ENCODE data around the gene PEX12. TPM values are rescaled to one million over a fixed set of nuclear protein-coding genes. Genes with fewer than 3 reads are reported as not detected.

PEX12 gene
- total and polyA plus RNA-seq, 9 of the 15 experiments (the other 6 are each of a cell fraction or from before 2014, with no cell fraction given): 4.0 to 12.4 (median 6.4) TPM

DNA sequence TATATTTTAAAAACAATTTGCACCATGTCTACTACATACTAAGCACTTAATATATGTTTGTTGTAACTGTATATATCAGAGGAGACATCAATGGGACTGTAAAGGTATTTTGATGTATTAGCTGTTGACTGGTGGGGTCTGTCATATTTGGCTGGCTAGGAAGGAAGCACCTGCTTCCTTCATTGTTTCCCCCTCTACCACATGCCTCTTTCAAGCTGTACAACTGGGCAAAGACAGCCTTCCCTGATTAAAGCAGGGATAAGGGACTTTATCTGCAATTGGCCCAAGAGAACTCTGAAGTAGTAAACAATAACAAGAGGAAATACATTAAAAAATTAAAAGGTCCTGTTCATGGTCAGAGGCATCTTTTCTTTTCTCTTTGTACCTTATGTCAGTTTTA is 35.4 kb downstream of the PEX12 start:
- BruUV-seq (replicated peaks): no TSS peak
- H3K9me3 ChIP-seq (replicated peaks; ENCODE audit: control insufficient read depth, insufficient read depth, low read depth, low read length): no peaks in the 10 kb centered on the region
- no peak for DNase-seq (ENCODE audit: extremely low read depth in 1 of 4, low spot score in 3 of 4)
- CTCF ChIA-PET (ENCODE audit: low intra/inter-chr PET ratio): no interaction called here
- H3K79me2 ChIP-seq (ENCODE audit: control insufficient read depth, insufficient read depth, low read length): no peaks in the 10 kb centered on the region
- H2AFZ ChIP-seq (ENCODE audit: low read depth, low read length): no peak overlapping the region
- no peak for FAIRE-seq
- H3K4me3 ChIP-seq: no peak overlapping the region
- H3K4me2 ChIP-seq (ENCODE audit: insufficient read depth, low read length): no peak overlapping the region
- no peaks in the 10 kb centered on the region for H3K9me1 ChIP-seq (ENCODE audit: control insufficient read depth, insufficient read depth, low read length)
- in situ Hi-C loops (cut with MboI): no loop called here
- no peaks in the 10 kb centered on the region for H4K20me1 ChIP-seq (replicated peaks; ENCODE audit: control insufficient read depth, insufficient read depth, low read length)
- no peak overlapping the region for H3K9ac ChIP-seq (ENCODE audit: insufficient read depth in 1 of 2, low read depth in 2 of 2, low read length in 2 of 2)
- POLR2A ChIA-PET: interaction anchor here (0.8 to 2.5 kb wide), 3 partner anchors 9 to 308 kb away, joined by 3 to 14 read pairs (median 7); no protein-coding TSS in a partner anchor
- H3K27ac ChIP-seq (ENCODE audit: extremely low read depth, low read depth, low read length): no peak overlapping the region
- intact Hi-C loops (cut with micrococcal nuclease): no loop called here
- no peaks in the 10 kb centered on the region for H3K27me3 ChIP-seq (ENCODE audit: control insufficient read depth in 2 of 2, insufficient read depth in 2 of 2, low read length in 2 of 2)
- ATAC-seq: no peak
- H3K36me3 ChIP-seq (ENCODE audit: control insufficient read depth, insufficient read depth, low read length): no peaks in the 10 kb centered on the region
- H3K4me1 ChIP-seq (replicated peaks in 1 of 2; ENCODE audit: control insufficient read depth in 2 of 2, insufficient read depth in 2 of 2, low read length in 2 of 2): peaks cover 10 to 24% of the 10 kb centered on the region in 2 experiments; a peak in 3 of 5 replicates
- TF ChIP-seq ZSCAN32 (CRISPR knock-in tag; IDR thresholded peaks at IDR 0.05) (no peak), SIX5 (IDR thresholded peaks at IDR 0.05; ENCODE audit: borderline replicate concordance in 1 of 2, insufficient read depth in 1 of 2, low read depth in 1 of 2, low read length in 2 of 2) (no peak), NR1H2 (CRISPR knock-in tag; IDR thresholded peaks at IDR 0.05) (no peak), ARID1B (IDR thresholded peaks at IDR 0.05) (no peak), ZNF224 (CRISPR knock-in tag; IDR thresholded peaks at IDR 0.05) (no peak), PHF20 (IDR thresholded peaks at IDR 0.05; ENCODE audit: partially characterized antibody) (no peak), ZNF586 (CRISPR knock-in tag; conservative IDR thresholded peaks at IDR 0.05) (no peak)
- TF ChIP-seq, protein P1, sequence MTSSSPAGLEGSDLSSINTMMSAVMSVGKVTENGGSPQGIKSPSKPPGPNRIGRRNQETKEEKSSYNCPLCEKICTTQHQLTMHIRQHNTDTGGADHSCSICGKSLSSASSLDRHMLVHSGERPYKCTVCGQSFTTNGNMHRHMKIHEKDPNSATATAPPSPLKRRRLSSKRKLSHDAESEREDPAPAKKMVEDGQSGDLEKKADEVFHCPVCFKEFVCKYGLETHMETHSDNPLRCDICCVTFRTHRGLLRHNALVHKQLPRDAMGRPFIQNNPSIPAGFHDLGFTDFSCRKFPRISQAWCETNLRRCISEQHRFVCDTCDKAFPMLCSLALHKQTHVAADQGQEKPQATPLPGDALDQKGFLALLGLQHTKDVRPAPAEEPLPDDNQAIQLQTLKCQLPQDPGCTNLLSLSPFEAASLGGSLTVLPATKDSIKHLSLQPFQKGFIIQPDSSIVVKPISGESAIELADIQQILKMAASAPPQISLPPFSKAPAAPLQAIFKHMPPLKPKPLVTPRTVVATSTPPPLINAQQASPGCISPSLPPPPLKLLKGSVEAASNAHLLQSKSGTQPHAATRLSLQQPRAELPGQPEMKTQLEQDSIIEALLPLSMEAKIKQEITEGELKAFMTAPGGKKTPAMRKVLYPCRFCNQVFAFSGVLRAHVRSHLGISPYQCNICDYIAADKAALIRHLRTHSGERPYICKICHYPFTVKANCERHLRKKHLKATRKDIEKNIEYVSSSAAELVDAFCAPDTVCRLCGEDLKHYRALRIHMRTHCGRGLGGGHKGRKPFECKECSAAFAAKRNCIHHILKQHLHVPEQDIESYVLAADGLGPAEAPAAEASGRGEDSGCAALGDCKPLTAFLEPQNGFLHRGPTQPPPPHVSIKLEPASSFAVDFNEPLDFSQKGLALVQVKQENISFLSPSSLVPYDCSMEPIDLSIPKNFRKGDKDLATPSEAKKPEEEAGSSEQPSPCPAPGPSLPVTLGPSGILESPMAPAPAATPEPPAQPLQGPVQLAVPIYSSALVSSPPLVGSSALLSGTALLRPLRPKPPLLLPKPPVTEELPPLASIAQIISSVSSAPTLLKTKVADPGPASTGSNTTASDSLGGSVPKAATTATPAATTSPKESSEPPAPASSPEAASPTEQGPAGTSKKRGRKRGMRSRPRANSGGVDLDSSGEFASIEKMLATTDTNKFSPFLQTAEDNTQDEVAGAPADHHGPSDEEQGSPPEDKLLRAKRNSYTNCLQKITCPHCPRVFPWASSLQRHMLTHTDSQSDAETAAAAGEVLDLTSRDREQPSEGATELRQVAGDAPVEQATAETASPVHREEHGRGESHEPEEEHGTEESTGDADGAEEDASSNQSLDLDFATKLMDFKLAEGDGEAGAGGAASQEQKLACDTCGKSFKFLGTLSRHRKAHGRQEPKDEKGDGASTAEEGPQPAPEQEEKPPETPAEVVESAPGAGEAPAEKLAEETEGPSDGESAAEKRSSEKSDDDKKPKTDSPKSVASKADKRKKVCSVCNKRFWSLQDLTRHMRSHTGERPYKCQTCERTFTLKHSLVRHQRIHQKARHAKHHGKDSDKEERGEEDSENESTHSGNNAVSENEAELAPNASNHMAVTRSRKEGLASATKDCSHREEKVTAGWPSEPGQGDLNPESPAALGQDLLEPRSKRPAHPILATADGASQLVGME (CRISPR knock-in tag; IDR thresholded peaks at IDR 0.05): no peak
- TF ChIP-seq, protein P2, sequence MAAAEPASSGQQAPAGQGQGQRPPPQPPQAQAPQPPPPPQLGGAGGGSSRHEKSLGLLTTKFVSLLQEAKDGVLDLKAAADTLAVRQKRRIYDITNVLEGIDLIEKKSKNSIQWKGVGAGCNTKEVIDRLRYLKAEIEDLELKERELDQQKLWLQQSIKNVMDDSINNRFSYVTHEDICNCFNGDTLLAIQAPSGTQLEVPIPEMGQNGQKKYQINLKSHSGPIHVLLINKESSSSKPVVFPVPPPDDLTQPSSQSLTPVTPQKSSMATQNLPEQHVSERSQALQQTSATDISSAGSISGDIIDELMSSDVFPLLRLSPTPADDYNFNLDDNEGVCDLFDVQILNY (CRISPR knock-in tag; IDR thresholded peaks at IDR 0.05): no peak
- TF ChIP-seq, protein P3, sequence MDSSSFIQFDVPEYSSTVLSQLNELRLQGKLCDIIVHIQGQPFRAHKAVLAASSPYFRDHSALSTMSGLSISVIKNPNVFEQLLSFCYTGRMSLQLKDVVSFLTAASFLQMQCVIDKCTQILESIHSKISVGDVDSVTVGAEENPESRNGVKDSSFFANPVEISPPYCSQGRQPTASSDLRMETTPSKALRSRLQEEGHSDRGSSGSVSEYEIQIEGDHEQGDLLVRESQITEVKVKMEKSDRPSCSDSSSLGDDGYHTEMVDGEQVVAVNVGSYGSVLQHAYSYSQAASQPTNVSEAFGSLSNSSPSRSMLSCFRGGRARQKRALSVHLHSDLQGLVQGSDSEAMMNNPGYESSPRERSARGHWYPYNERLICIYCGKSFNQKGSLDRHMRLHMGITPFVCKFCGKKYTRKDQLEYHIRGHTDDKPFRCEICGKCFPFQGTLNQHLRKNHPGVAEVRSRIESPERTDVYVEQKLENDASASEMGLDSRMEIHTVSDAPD (CRISPR knock-in tag; IDR thresholded peaks at IDR 0.05): no peak
- TF ChIP-seq, protein P4, sequence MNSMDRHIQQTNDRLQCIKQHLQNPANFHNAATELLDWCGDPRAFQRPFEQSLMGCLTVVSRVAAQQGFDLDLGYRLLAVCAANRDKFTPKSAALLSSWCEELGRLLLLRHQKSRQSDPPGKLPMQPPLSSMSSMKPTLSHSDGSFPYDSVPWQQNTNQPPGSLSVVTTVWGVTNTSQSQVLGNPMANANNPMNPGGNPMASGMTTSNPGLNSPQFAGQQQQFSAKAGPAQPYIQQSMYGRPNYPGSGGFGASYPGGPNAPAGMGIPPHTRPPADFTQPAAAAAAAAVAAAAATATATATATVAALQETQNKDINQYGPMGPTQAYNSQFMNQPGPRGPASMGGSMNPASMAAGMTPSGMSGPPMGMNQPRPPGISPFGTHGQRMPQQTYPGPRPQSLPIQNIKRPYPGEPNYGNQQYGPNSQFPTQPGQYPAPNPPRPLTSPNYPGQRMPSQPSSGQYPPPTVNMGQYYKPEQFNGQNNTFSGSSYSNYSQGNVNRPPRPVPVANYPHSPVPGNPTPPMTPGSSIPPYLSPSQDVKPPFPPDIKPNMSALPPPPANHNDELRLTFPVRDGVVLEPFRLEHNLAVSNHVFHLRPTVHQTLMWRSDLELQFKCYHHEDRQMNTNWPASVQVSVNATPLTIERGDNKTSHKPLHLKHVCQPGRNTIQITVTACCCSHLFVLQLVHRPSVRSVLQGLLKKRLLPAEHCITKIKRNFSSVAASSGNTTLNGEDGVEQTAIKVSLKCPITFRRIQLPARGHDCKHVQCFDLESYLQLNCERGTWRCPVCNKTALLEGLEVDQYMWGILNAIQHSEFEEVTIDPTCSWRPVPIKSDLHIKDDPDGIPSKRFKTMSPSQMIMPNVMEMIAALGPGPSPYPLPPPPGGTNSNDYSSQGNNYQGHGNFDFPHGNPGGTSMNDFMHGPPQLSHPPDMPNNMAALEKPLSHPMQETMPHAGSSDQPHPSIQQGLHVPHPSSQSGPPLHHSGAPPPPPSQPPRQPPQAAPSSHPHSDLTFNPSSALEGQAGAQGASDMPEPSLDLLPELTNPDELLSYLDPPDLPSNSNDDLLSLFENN (IDR thresholded peaks at IDR 0.05; ENCODE audit: low read depth in 2 of 2, low read length in 2 of 2): no peak

Data from K562 (cell line).